Ovary (tissue), 9 donors: ENCODE data around the gene PNPLA6. TPM values are rescaled to one million over a fixed set of nuclear protein-coding genes. Genes with fewer than 3 reads are reported as not detected.

Source experiments
- DNase-seq, 5 donors: peaks; one replicate each; pipeline ENCODE4 v3.0.0-alpha.2; 2019 to 2020
- H3K27ac ChIP-seq, 2 donors: fragments of 200-600 bp; one replicate each; pipeline versions ENCODE4 v1.5.1 to v1.8.0; 2019 to 2022
- H3K27me3 ChIP-seq: fragments of 200-600 bp; one replicate; pipeline ENCODE4 v1.8.0; 2022
- H3K36me3 ChIP-seq: fragments of 200-600 bp; sonication (generic); one replicate; pipeline ENCODE4 v1.5.1; 2019
- H3K4me1 ChIP-seq: one replicate; pipeline ENCODE4 v1.8.1; 2013; ENCODE audit warnings: mild to moderate bottlenecking, moderate library complexity; ENCODE audit not compliant: insufficient read depth
- H3K4me3 ChIP-seq: fragments of 200-600 bp; sonication (generic); one replicate; pipeline ENCODE4 v1.5.1; 2017
- H3K9me3 ChIP-seq, 2 donors: fragments of 200-600 bp in 1 of 2; sonication (generic) in 1 of 2; one replicate each; pipeline versions ENCODE4 v1.5.1 to v1.8.1; 2013 to 2019; ENCODE audit warnings: mild to moderate bottlenecking in 1 of 2, moderate library complexity in 1 of 2
- EP300 ChIP-seq: sonication (generic); formaldehyde crosslinking; IDR thresholded peaks from one replicate; pipeline ENCODE4 v1.6.1; 2017; ENCODE audit warnings: antibody characterized with exemption
- POLR2A ChIP-seq: fragments of 450-650 bp; IDR thresholded peaks from one replicate; pipeline ENCODE4 v1.6.1; 2017; ENCODE audit warnings: antibody characterized with exemption, mild to moderate bottlenecking, moderate library complexity
- WGBS, 3 donors: extraction: QIAGEN DNeasy Blood & Tissue Kit in 1 of 3; methylation state at CpG; one replicate each; pipeline versions ENCODE4 v1.1.5 to v1.1.7; 2013 to 2017; 5-methylcytosine and 5-hydroxymethylcytosine counted together
- intact Hi-C, 4 donors: fragments of 100-400 bp; cut with DNase I; formaldehyde crosslinking; loops; one replicate each; pipeline versions ENCODE4 v1.11.0 to v1.15.1; 2022 to 2023
- polyA plus RNA-seq, 2 donors: library from polyadenylated mRNA; stranded (reverse); fragments of 200-250 nt in 1 of 2; fragments of 350-450 nt in 1 of 2; fragmentation: Illumina TruSeq in 1 of 2; extraction: RNeasy Lipid Tissue Mini Kit (QIAGEN cat#74804) in 1 of 2; gene quantifications; one replicate each; pipeline ENCODE4 v1.2.3, GENCODE V29; 2013 to 2014
- total RNA-seq, 7 donors: library from RNA; depleted of rRNA in 2 of 7; stranded (reverse); fragments of >200 nt in 2 of 7; fragmentation: NEBNext Ultra II Directional in 3 of 7; extraction: Animal tissue kit (Norgen Biotek cat#: 25700) in 3 of 7; gene quantifications; one replicate each; pipeline versions ENCODE4 v1.1.0 to v1.2.4, GENCODE V29; 2016 to 2023
- TF ChIP-seq, protein P1 (sequence below), 3 donors: fragments of 450-650 bp in 2 of 3; fragments of 200-600 bp in 1 of 3; IDR thresholded peaks; one replicate each; pipeline versions ENCODE4 v1.5.1 to v1.8.0; 2016 to 2022; ENCODE audit warnings: antibody characterized with exemption in 3 of 3, mild to moderate bottlenecking in 1 of 3
- donor health status: DM: no; HTN: no; CAD: no; lungs with moderate emphysema.
- donor health status: DM: no; HTN: no; CAD: no.
- donor health status: Bipolar disorder and iron deficiency.
- donor health status: DM: yes; HTN: yes; CAD: no.
- donor health status: DM: no; HTN: no; CAD: no.
- donor health status: DM: yes; HTN: yes; CAD: no.

PNPLA6 gene
- total and polyA plus RNA-seq, 9 donors, result 19.0 to 69.1 (median 52.0) TPM

DNA sequence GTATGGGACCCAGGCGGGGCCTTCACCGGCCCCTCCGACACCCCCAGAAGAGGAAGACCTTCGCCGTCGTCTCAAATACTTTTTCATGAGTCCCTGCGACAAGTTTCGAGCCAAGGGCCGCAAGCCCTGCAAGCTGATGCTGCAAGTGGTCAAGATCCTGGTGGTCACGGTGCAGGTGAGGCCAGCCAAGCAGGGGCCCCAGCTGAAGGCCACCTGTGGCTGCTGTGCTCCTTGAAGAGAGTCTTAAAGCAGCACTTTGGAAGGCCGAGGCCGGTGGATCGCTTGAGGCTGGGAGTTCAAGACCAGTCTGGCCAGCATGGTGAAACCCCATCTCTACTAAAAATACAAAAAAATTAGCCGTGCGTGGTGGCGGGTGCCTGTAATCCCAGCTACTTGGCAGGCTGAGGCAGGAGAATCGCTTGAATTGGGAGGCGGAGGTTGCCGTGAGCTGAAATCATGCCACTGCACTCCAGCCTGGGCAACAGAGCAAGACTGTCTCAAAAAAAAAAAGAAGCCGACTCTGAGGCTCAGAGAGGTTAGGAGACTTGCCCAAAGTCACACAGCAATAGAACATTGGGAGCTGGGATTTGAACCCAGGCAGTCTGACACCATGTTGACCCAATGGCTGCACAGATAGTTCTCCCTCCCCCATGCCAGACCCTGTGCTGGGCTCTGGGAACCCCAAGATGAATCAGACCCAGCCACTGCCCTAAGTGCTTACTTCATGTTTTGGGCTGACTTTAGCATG is 10.4 kb upstream of the PNPLA6 start:
- Histone ChIP-seq H3K36me3 (no peaks in the 10 kb centered on the region), H3K9me3 (no peaks in the 10 kb centered on the region), H3K4me1 (peaks cover 12% of the 10 kb centered on the region), H3K4me3 (no peak overlapping the region), H3K27me3 (no peaks in the 10 kb centered on the region), H3K27ac (no peak overlapping the region)
- 89 to 92% (median 92%) methylated on average over 20 of the region's 20 CpGs for WGBS, 3 donors
- TF ChIP-seq EP300 (no peak), POLR2A (no peak)
- TF ChIP-seq, protein P1, sequence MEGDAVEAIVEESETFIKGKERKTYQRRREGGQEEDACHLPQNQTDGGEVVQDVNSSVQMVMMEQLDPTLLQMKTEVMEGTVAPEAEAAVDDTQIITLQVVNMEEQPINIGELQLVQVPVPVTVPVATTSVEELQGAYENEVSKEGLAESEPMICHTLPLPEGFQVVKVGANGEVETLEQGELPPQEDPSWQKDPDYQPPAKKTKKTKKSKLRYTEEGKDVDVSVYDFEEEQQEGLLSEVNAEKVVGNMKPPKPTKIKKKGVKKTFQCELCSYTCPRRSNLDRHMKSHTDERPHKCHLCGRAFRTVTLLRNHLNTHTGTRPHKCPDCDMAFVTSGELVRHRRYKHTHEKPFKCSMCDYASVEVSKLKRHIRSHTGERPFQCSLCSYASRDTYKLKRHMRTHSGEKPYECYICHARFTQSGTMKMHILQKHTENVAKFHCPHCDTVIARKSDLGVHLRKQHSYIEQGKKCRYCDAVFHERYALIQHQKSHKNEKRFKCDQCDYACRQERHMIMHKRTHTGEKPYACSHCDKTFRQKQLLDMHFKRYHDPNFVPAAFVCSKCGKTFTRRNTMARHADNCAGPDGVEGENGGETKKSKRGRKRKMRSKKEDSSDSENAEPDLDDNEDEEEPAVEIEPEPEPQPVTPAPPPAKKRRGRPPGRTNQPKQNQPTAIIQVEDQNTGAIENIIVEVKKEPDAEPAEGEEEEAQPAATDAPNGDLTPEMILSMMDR (IDR thresholded peaks at IDR 0.05), result no peak
- intact Hi-C loops, result loop anchor here in 1 of 4 donors (10.0 kb wide), 1 partner anchor 130 kb away; no protein-coding TSS in a partner anchor
- DNase-seq, result no peak

DNA sequence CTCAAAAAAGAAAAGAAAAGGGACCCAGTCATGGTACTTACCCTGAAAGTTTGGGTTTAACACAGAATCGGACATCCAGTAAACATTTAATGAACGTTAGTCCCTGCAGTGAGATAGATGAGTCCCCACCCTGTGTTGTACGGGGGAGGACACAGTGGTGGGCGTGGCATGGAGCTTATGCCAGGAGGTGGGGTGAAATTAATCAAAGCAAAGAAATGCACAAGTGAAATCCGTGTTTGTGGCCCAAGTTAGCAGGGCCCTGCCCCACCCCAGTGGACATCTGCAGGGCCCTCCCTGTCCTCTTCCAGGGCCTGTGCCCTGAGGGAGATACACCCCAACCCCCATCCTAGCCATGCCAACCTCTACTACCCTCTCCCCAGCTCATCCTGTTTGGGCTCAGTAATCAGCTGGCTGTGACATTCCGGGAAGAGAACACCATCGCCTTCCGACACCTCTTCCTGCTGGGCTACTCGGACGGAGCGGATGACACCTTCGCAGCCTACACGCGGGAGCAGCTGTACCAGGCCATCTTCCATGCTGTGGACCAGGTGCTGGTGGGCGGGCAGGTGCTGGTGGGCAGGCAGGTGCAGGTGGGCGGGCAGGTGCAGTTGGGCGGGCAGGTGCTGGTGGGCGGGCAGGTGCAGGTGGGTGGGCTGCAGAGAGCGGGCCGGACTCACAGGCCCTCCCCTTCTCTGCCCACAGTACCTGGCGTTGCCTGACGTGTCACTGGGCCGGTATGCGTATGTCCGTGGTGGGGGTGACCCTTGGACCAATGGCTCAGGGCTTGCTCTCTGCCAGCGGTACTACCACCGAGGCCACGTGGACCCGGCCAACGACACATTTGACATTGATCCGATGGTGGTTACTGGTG is 9.2 kb upstream of the PNPLA6 start:
- peaks cover 12% of the 10 kb centered on the region for H3K4me1 ChIP-seq
- DNase-seq, result no peak
- H3K36me3 ChIP-seq, result no peaks in the 10 kb centered on the region
- 85 to 87% (median 86%) methylated on average over 31 of the region's 31 CpGs for WGBS, 3 donors
- no peak overlapping the region for H3K27ac ChIP-seq
- intact Hi-C loops, result loop anchor here in 1 of 4 donors (10.0 kb wide), 1 partner anchor 131 kb away; no protein-coding TSS in a partner anchor
- TF ChIP-seq, protein P1 (IDR thresholded peaks at IDR 0.05), result no peak
- no peak for TF ChIP-seq POLR2A
- TF ChIP-seq EP300, result no peak
- H3K9me3 ChIP-seq, result no peaks in the 10 kb centered on the region
- H3K27me3 ChIP-seq, result no peaks in the 10 kb centered on the region
- H3K4me3 ChIP-seq, result no peak overlapping the region

DNA sequence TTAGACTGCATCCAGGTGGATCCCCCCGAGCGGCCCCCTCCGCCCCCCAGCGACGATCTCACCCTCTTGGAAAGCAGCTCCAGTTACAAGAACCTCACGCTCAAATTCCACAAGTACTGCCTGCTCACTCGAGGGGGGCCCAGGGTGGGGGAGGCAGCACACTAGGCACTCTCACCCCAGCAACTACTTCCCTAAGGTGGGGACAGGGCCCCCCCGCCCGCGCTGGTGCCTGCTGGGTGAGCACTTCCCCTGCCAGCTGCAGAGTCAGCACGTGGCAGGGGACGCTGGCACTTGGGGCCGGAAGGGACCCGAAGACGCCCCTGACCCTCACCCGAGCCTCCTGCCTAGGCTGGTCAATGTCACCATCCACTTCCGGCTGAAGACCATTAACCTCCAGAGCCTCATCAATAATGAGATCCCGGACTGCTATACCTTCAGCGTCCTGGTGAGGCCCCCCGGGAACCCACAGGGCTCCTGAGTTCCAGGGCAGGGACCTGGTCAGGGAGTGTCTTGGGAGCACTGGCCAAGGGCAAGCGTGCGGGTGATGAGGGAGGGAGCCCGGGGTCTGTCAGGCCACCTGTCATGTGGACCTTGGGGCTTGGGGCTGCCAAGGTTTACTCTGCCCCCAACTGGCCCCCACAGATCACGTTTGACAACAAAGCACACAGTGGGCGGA is 7.9 kb upstream of the PNPLA6 start:
- DNase-seq, result no peak
- WGBS, 3 donors, result 77 to 81% (median 79%) methylated on average over 24 to 25 of the region's 25 CpGs
- intact Hi-C loops, result loop anchor here in 1 of 4 donors (10.0 kb wide), 1 partner anchor 133 kb away; no protein-coding TSS in a partner anchor

More for the DNA sequence above, 7.9 kb upstream of the PNPLA6 start:
- Histone ChIP-seq H3K36me3 (no peaks in the 10 kb centered on the region), H3K27me3 (no peaks in the 10 kb centered on the region), H3K9me3 (no peaks in the 10 kb centered on the region), H3K4me3 (no peak overlapping the region), H3K4me1 (peaks cover 7% of the 10 kb centered on the region), H3K27ac (no peak overlapping the region)
- TF ChIP-seq POLR2A (no peak), EP300 (no peak)
- TF ChIP-seq, protein P1 (IDR thresholded peaks at IDR 0.05), result no peak
